ENCODE results near the gene C1QTNF8.

The C1QTNF8 gene

GRCh38 chr16:1126044-1126443, 30.0 kb upstream of the C1QTNF8 start:
- no peak overlapping the region for H3K4me3 ChIP-seq (ENCODE audit: low read depth in 1 of 2, low read length in 2 of 2)
- H3K9me3 ChIP-seq (ENCODE audit: control insufficient read depth in 1 of 2, low read length in 2 of 2): no peaks in the 10 kb centered on the region
- no peaks in the 10 kb centered on the region for H3K36me3 ChIP-seq (ENCODE audit: control insufficient read depth in 1 of 2, insufficient read depth in 2 of 2, low read length in 2 of 2)
- H3K27ac ChIP-seq (ENCODE audit: low read length): no peak overlapping the region
- H3K4me1 ChIP-seq (ENCODE audit: control insufficient read depth in 1 of 2, insufficient read depth in 2 of 2, low read length in 2 of 2): peaks cover 0 to 7% of the 10 kb centered on the region in 2 donors
- no peaks in the 10 kb centered on the region for H3K27me3 ChIP-seq (ENCODE audit: low read depth, low read length)

- peaks cover 0 to 7% of the 10 kb centered on the region in 2 donors for H3K4me1 ChIP-seq (ENCODE audit: control insufficient read depth in 1 of 2, insufficient read depth in 2 of 2, low read length in 2 of 2)
- H3K9me3 ChIP-seq (ENCODE audit: control insufficient read depth in 1 of 2, low read length in 2 of 2): no peaks in the 10 kb centered on the region
- no peaks in the 10 kb centered on the region for H3K27me3 ChIP-seq (ENCODE audit: low read depth, low read length)
- H3K27ac ChIP-seq (ENCODE audit: low read length): no peak overlapping the region
- no peak overlapping the region for H3K4me3 ChIP-seq (ENCODE audit: low read depth in 1 of 2, low read length in 2 of 2)
- H3K36me3 ChIP-seq (ENCODE audit: control insufficient read depth in 1 of 2, insufficient read depth in 2 of 2, low read length in 2 of 2): no peaks in the 10 kb centered on the region
Measured at GRCh38 chr16:1125471-1125870, 29.4 kb upstream of the C1QTNF8 start.

- no peaks in the 10 kb centered on the region for H3K9me3 ChIP-seq (ENCODE audit: control insufficient read depth in 1 of 2, low read length in 2 of 2)
- no peaks in the 10 kb centered on the region for H3K36me3 ChIP-seq (ENCODE audit: control insufficient read depth in 1 of 2, insufficient read depth in 2 of 2, low read length in 2 of 2)
- H3K27ac ChIP-seq (ENCODE audit: low read length): no peak overlapping the region
- no peaks in the 10 kb centered on the region for H3K27me3 ChIP-seq (ENCODE audit: low read depth, low read length)
- H3K4me1 ChIP-seq (ENCODE audit: control insufficient read depth in 1 of 2, insufficient read depth in 2 of 2, low read length in 2 of 2): peaks cover 0 to 7% of the 10 kb centered on the region in 2 donors
- H3K4me3 ChIP-seq (ENCODE audit: low read depth in 1 of 2, low read length in 2 of 2): no peak overlapping the region
Measured at GRCh38 chr16:1124795-1125194, 28.8 kb upstream of the C1QTNF8 start.

GRCh38 chr16:1124291-1124690, 28.2 kb upstream of the C1QTNF8 start:
- H3K36me3 ChIP-seq (ENCODE audit: control insufficient read depth in 1 of 2, insufficient read depth in 2 of 2, low read length in 2 of 2): no peaks in the 10 kb centered on the region
- no peak overlapping the region for H3K27ac ChIP-seq (ENCODE audit: low read length)
- peaks cover 0 to 7% of the 10 kb centered on the region in 2 donors for H3K4me1 ChIP-seq (ENCODE audit: control insufficient read depth in 1 of 2, insufficient read depth in 2 of 2, low read length in 2 of 2)
- no peak overlapping the region for H3K4me3 ChIP-seq (ENCODE audit: low read depth in 1 of 2, low read length in 2 of 2)
- H3K9me3 ChIP-seq (ENCODE audit: control insufficient read depth in 1 of 2, low read length in 2 of 2): no peaks in the 10 kb centered on the region
- no peaks in the 10 kb centered on the region for H3K27me3 ChIP-seq (ENCODE audit: low read depth, low read length)

- Histone ChIP-seq H3K36me3 (ENCODE audit: control insufficient read depth in 1 of 2, insufficient read depth in 2 of 2, low read length in 2 of 2) (no peaks in the 10 kb centered on the region), H3K27ac (ENCODE audit: low read length) (no peak overlapping the region), H3K9me3 (ENCODE audit: control insufficient read depth in 1 of 2, low read length in 2 of 2) (no peaks in the 10 kb centered on the region), H3K4me1 (ENCODE audit: control insufficient read depth in 1 of 2, insufficient read depth in 2 of 2, low read length in 2 of 2) (peaks cover 0 to 7% of the 10 kb centered on the region in 2 donors), H3K27me3 (ENCODE audit: low read depth, low read length) (no peaks in the 10 kb centered on the region), H3K4me3 (ENCODE audit: low read depth in 1 of 2, low read length in 2 of 2) (no peak overlapping the region)
Measured at GRCh38 chr16:1123525-1124230, 27.6 kb upstream of the C1QTNF8 start.

GRCh38 chr16:1122398-1122765, 26.3 kb upstream of the C1QTNF8 start:
- Histone ChIP-seq H3K27ac (ENCODE audit: low read length) (no peak overlapping the region), H3K9me3 (ENCODE audit: control insufficient read depth in 1 of 2, low read length in 2 of 2) (no peaks in the 10 kb centered on the region), H3K36me3 (ENCODE audit: control insufficient read depth in 1 of 2, insufficient read depth in 2 of 2, low read length in 2 of 2) (no peaks in the 10 kb centered on the region), H3K4me3 (ENCODE audit: low read depth in 1 of 2, low read length in 2 of 2) (no peak overlapping the region), H3K27me3 (ENCODE audit: low read depth, low read length) (no peaks in the 10 kb centered on the region), H3K4me1 (ENCODE audit: control insufficient read depth in 1 of 2, insufficient read depth in 2 of 2, low read length in 2 of 2) (peaks cover 0 to 7% of the 10 kb centered on the region in 2 donors)

GRCh38 chr16:1121601-1122397, 25.8 kb upstream of the C1QTNF8 start:
- no peaks in the 10 kb centered on the region for H3K27me3 ChIP-seq (ENCODE audit: low read depth, low read length)
- H3K27ac ChIP-seq (ENCODE audit: low read length): no peak overlapping the region
- no peaks in the 10 kb centered on the region for H3K9me3 ChIP-seq (ENCODE audit: control insufficient read depth in 1 of 2, low read length in 2 of 2)
- no peak overlapping the region for H3K4me3 ChIP-seq (ENCODE audit: low read depth in 1 of 2, low read length in 2 of 2)
- H3K4me1 ChIP-seq (ENCODE audit: control insufficient read depth in 1 of 2, insufficient read depth in 2 of 2, low read length in 2 of 2): peaks cover 0 to 7% of the 10 kb centered on the region in 2 donors
- H3K36me3 ChIP-seq (ENCODE audit: control insufficient read depth in 1 of 2, insufficient read depth in 2 of 2, low read length in 2 of 2): no peaks in the 10 kb centered on the region

GRCh38 chr16:1121009-1121408, 25.0 kb upstream of the C1QTNF8 start:
- no peaks in the 10 kb centered on the region for H3K36me3 ChIP-seq (ENCODE audit: control insufficient read depth in 1 of 2, insufficient read depth in 2 of 2, low read length in 2 of 2)
- H3K9me3 ChIP-seq (ENCODE audit: control insufficient read depth in 1 of 2, low read length in 2 of 2): no peaks in the 10 kb centered on the region
- H3K27ac ChIP-seq (ENCODE audit: low read length): no peak overlapping the region
- H3K4me1 ChIP-seq (ENCODE audit: control insufficient read depth in 1 of 2, insufficient read depth in 2 of 2, low read length in 2 of 2): peaks cover 0 to 7% of the 10 kb centered on the region in 2 donors
- no peaks in the 10 kb centered on the region for H3K27me3 ChIP-seq (ENCODE audit: low read depth, low read length)
- no peak overlapping the region for H3K4me3 ChIP-seq (ENCODE audit: low read depth in 1 of 2, low read length in 2 of 2)

GRCh38 chr16:1120577-1120941, 24.5 kb upstream of the C1QTNF8 start:
- Histone ChIP-seq H3K27ac (ENCODE audit: low read length) (no peak overlapping the region), H3K4me3 (ENCODE audit: low read depth in 1 of 2, low read length in 2 of 2) (no peak overlapping the region), H3K27me3 (ENCODE audit: low read depth, low read length) (no peaks in the 10 kb centered on the region), H3K36me3 (ENCODE audit: control insufficient read depth in 1 of 2, insufficient read depth in 2 of 2, low read length in 2 of 2) (no peaks in the 10 kb centered on the region), H3K9me3 (ENCODE audit: control insufficient read depth in 1 of 2, low read length in 2 of 2) (no peaks in the 10 kb centered on the region), H3K4me1 (ENCODE audit: control insufficient read depth in 1 of 2, insufficient read depth in 2 of 2, low read length in 2 of 2) (peaks cover 0 to 4% of the 10 kb centered on the region in 2 donors)

GRCh38 chr16:1119766-1120576, 23.9 kb upstream of the C1QTNF8 start:
- no peaks in the 10 kb centered on the region for H3K4me1 ChIP-seq (ENCODE audit: control insufficient read depth in 1 of 2, insufficient read depth in 2 of 2, low read length in 2 of 2)
- no peaks in the 10 kb centered on the region for H3K27me3 ChIP-seq (ENCODE audit: low read depth, low read length)
- no peak overlapping the region for H3K27ac ChIP-seq (ENCODE audit: low read length)
- H3K36me3 ChIP-seq (ENCODE audit: control insufficient read depth in 1 of 2, insufficient read depth in 2 of 2, low read length in 2 of 2): no peaks in the 10 kb centered on the region
- no peak overlapping the region for H3K4me3 ChIP-seq (ENCODE audit: low read depth in 1 of 2, low read length in 2 of 2)
- H3K9me3 ChIP-seq (ENCODE audit: control insufficient read depth in 1 of 2, low read length in 2 of 2): no peaks in the 10 kb centered on the region

- Histone ChIP-seq H3K9me3 (ENCODE audit: control insufficient read depth in 1 of 2, low read length in 2 of 2) (no peaks in the 10 kb centered on the region), H3K4me1 (ENCODE audit: control insufficient read depth in 1 of 2, insufficient read depth in 2 of 2, low read length in 2 of 2) (no peaks in the 10 kb centered on the region), H3K4me3 (ENCODE audit: low read depth in 1 of 2, low read length in 2 of 2) (no peak overlapping the region), H3K27me3 (ENCODE audit: low read depth, low read length) (no peaks in the 10 kb centered on the region), H3K36me3 (ENCODE audit: control insufficient read depth in 1 of 2, insufficient read depth in 2 of 2, low read length in 2 of 2) (no peaks in the 10 kb centered on the region), H3K27ac (ENCODE audit: low read length) (no peak overlapping the region)
Measured at GRCh38 chr16:1119129-1119528, 23.1 kb upstream of the C1QTNF8 start.
